Measurements from ENCODE around the gene IFNA8. TPM values are rescaled to one million over a fixed set of nuclear protein-coding genes. Genes with fewer than 3 reads are reported as not detected.

IFNA8 gene
- total RNA-seq, 1 donor: not detected

DNA sequence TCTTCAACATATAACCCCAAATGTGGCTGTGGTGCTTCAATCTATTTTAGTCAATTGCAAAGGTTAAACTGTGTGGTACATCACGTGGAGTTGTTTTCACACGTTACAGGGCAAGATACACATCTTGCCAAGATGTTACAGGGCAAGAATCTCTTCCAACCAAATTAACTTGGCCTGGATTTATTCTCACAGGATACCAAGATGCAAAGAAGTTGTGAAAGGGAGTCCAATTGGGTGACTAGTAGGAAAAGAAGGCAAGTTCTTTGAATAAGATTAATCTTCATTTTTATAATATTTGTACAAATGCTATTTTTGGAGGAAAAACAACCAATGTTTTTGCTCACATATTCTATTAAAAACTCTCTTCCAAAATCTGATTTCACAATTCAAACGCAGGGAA, 4.8 kb upstream of the IFNA8 start:
- DNase-seq (ENCODE audit: low read depth): peak; percentile 17
- no peak overlapping the region for H3K4me3 ChIP-seq (ENCODE audit: low read depth, low read length)
- TF ChIP-seq, protein P1, sequence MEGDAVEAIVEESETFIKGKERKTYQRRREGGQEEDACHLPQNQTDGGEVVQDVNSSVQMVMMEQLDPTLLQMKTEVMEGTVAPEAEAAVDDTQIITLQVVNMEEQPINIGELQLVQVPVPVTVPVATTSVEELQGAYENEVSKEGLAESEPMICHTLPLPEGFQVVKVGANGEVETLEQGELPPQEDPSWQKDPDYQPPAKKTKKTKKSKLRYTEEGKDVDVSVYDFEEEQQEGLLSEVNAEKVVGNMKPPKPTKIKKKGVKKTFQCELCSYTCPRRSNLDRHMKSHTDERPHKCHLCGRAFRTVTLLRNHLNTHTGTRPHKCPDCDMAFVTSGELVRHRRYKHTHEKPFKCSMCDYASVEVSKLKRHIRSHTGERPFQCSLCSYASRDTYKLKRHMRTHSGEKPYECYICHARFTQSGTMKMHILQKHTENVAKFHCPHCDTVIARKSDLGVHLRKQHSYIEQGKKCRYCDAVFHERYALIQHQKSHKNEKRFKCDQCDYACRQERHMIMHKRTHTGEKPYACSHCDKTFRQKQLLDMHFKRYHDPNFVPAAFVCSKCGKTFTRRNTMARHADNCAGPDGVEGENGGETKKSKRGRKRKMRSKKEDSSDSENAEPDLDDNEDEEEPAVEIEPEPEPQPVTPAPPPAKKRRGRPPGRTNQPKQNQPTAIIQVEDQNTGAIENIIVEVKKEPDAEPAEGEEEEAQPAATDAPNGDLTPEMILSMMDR (IDR thresholded peaks at IDR 0.05; ENCODE audit: insufficient read depth, low read length): no peak

- H3K4me3 ChIP-seq (ENCODE audit: low read depth, low read length): no peak overlapping the region
- peak; percentile 25 for DNase-seq (ENCODE audit: low read depth)
- TF ChIP-seq, protein P1 (IDR thresholded peaks at IDR 0.05; ENCODE audit: insufficient read depth, low read length): no peak
These were observed 3.2 kb downstream of the IFNA8 start for GRCh38 chr9:21412107-21412506.

DNA sequence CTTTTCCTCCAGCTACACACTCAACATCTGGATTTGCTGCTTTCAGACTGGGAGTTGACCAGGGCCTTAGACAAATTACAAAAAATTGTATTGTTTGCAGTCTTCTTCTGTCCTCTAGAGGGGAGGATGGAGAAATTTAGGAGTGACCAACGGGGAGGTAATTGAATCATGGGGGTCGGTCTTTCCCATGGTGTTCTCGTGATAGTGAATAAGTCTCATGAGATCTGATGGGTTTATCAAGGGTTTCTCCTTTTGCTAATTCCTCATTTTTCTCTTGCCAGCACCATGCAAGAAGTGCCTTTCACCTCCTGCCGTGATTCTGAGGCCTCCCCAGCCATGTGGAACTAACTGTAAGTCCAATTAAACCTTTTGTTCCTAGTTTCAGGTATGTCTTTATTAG, 4.2 kb downstream of the IFNA8 start:
- DNase-seq (ENCODE audit: low read depth): no peak
- no peak overlapping the region for H3K4me3 ChIP-seq (ENCODE audit: low read depth, low read length)
- TF ChIP-seq, protein P1 (IDR thresholded peaks at IDR 0.05; ENCODE audit: insufficient read depth, low read length): no peak

- DNase-seq (ENCODE audit: low read depth): no peak
- TF ChIP-seq, protein P1 (IDR thresholded peaks at IDR 0.05; ENCODE audit: insufficient read depth, low read length): peak; percentile 24
- H3K4me3 ChIP-seq (ENCODE audit: low read depth, low read length): no peak overlapping the region
These were observed 4.7 kb downstream of the IFNA8 start for GRCh38 chr9:21413624-21414023.

DNA sequence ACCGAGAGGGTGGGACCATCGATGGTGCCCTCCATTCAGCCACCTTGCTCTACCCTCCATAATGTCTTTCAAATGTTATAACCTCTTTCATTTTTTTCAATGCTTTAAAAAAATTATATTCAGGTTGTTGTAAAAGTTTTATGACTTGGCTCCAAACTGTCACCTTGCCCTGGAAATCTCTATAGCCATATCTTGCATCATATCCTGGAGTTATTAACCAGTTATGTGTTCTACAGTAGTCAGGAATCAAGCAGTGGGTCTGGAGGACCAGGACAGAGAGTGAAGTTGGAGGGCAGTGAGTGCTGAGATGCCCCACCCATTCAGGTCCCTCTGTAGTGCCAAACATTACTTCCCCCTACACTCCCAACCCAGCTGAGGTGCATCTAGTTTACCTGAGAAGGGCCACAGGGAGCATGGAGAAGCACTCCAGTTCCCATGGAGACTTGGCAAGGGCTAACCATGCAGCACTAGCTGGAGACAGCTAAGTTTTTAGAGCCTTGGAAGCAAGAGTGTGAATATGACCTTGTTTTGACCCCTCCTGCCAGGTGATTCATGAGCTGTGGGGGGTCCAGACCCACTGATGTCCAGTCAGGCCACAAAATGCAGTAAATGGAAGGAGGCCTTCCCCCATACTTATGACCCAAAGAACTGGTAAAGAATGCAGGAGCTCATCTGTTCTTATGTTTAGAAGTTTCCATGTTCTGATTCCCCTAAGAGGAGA, 5.5 kb downstream of the IFNA8 start:
- no peak overlapping the region for H3K4me3 ChIP-seq (ENCODE audit: low read depth, low read length)
- TF ChIP-seq, protein P1 (IDR thresholded peaks at IDR 0.05; ENCODE audit: insufficient read depth, low read length): no peak
- DNase-seq (ENCODE audit: low read depth): no peak

DNA sequence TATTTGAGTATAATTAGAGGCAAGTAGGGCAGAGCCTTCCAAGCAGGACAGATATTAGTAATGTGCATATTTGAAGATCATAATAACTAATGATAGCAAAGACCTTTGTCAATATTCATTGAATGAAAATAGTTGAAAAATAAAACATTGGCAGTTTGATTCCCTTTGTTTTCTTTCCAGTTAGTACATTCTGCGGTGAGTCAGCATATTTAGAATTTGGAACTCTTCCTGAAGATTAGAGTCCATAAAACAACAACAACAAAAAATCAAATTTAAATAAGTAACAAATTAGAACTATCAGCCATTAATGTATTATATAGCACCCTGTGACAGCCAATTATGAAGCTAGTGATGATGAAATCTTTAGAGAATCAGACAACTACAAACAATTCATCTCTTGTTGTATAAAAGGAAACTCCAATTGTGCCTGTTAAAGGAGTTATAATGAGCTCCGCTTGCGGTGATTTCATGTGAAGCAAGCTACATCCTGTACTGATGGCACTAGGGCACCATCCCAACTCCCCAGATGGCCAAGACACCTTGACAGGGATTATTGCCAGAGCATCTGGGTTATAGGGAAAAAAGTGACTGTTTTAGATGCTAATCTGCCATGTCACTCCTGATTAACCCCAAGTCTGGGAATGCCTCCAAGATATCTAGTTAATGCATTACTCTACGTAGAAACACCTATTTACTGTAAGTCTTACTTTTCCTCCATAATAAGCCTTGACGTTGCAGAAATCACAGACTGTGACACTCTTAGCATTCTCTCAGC, 6.8 kb downstream of the IFNA8 start:
- DNase-seq (ENCODE audit: low read depth): no peak
- TF ChIP-seq, protein P1 (IDR thresholded peaks at IDR 0.05; ENCODE audit: insufficient read depth, low read length): no peak
- no peak overlapping the region for H3K4me3 ChIP-seq (ENCODE audit: low read depth, low read length)

All from fibroblast of the aortic adventitia (primary cell).